Measurements from ENCODE around the gene SFXN1.
"Not testable (repeated sequence)": the region's sequence is repeated elsewhere in the genome, so short reads cannot be mapped to it uniquely, and the experiment has no call there.

SFXN1 gene

GRCh38 chr5:175478384-175479124, at the start of gene SFXN1:
TSS of gene SFXN1 (plus strand) at chr5:175478560. CDS start at chr5:175492104, 13,544 bp downstream.
- no peaks in the 10 kb centered on the region; the same call in 1 of the 2 replicates for H3K9me3 ChIP-seq (ENCODE audit: low read depth, low read length)
- TF ChIP-seq POLR2AphosphoS5 (IDR thresholded peaks at IDR 0.05; ENCODE audit: borderline replicate concordance, low read depth, low read length), result peak; percentile 70
- no peak for TF ChIP-seq FOXP2 (optimal IDR thresholded peaks at IDR 0.05; ENCODE audit: control extremely low read depth, extremely low read length, insufficient read depth)
- H3K27ac ChIP-seq, result no peak within 1 kb of the TSS
- peak within 1 kb of the TSS; percentile 97 for H3K4me3 ChIP-seq
- H3K9ac ChIP-seq (ENCODE audit: insufficient read length), result peak within 1 kb of the TSS; percentile 95
- peaks cover 34% of the 10 kb centered on the region for H3K36me3 ChIP-seq (ENCODE audit: insufficient read depth, low read length)
- no peak for DNase-seq (ENCODE audit: low read depth, low spot score)

- Histone ChIP-seq H3K36me3 (ENCODE audit: insufficient read depth, low read length) (no peaks in the 10 kb centered on the region), H3K4me3 (no peak overlapping the region), H3K9ac (ENCODE audit: insufficient read length) (no peak overlapping the region), H3K27ac (no peak overlapping the region), H3K9me3 (ENCODE audit: low read depth, low read length) (no peaks in the 10 kb centered on the region)
- DNase-seq (ENCODE audit: low read depth, low spot score), result no peak
- TF ChIP-seq EZH2 (IDR thresholded peaks at IDR 0.05), result no peak
- TF ChIP-seq FOXP2 (optimal IDR thresholded peaks at IDR 0.05; ENCODE audit: control extremely low read depth, extremely low read length, insufficient read depth), result no peak
- TF ChIP-seq POLR2AphosphoS5 (IDR thresholded peaks at IDR 0.05; ENCODE audit: borderline replicate concordance, low read depth, low read length), result no peak
Observed at GRCh38 chr5:175434800-175435199, 43.6 kb upstream of the SFXN1 start.

- TF ChIP-seq POLR2AphosphoS5 (IDR thresholded peaks at IDR 0.05; ENCODE audit: borderline replicate concordance, low read depth, low read length), result no peak
- no peak for TF ChIP-seq EZH2 (IDR thresholded peaks at IDR 0.05)
- TF ChIP-seq FOXP2 (optimal IDR thresholded peaks at IDR 0.05; ENCODE audit: control extremely low read depth, extremely low read length, insufficient read depth), result no peak
Observed at GRCh38 chr5:175436359-175436758, 42.0 kb upstream of the SFXN1 start.

GRCh38 chr5:175438234-175438857, 40.0 kb upstream of the SFXN1 start:
- Histone ChIP-seq H3K27ac (no peak overlapping the region), H3K9me3 (ENCODE audit: low read depth, low read length) (no peaks in the 10 kb centered on the region), H3K4me3 (no peak overlapping the region), H3K9ac (ENCODE audit: insufficient read length) (no peak overlapping the region), H3K36me3 (ENCODE audit: insufficient read depth, low read length) (no peaks in the 10 kb centered on the region)
- DNase-seq (ENCODE audit: low read depth, low spot score), result no peak
- TF ChIP-seq FOXP2 (optimal IDR thresholded peaks at IDR 0.05; ENCODE audit: control extremely low read depth, extremely low read length, insufficient read depth), result no peak
- no peak for TF ChIP-seq POLR2AphosphoS5 (IDR thresholded peaks at IDR 0.05; ENCODE audit: borderline replicate concordance, low read depth, low read length)
- TF ChIP-seq EZH2 (IDR thresholded peaks at IDR 0.05), result no peak

More at GRCh38 chr5:175436359-175436758, 42.0 kb upstream of the SFXN1 start:
- H3K27ac ChIP-seq, result no peak overlapping the region
- H3K36me3 ChIP-seq (ENCODE audit: insufficient read depth, low read length), result no peaks in the 10 kb centered on the region
- H3K9ac ChIP-seq (ENCODE audit: insufficient read length), result no peak overlapping the region
- H3K9me3 ChIP-seq (ENCODE audit: low read depth, low read length), result no peaks in the 10 kb centered on the region
- H3K4me3 ChIP-seq, result no peak overlapping the region
- no peak for DNase-seq (ENCODE audit: low read depth, low spot score)

GRCh38 chr5:175443514-175444059, 34.8 kb upstream of the SFXN1 start:
- peak overlapping the region; percentile 70 for H3K9ac ChIP-seq (ENCODE audit: insufficient read length)
- peak overlapping the region; percentile 86 for H3K4me3 ChIP-seq
- DNase-seq (ENCODE audit: low read depth, low spot score), result no peak
- no peak for TF ChIP-seq POLR2AphosphoS5 (IDR thresholded peaks at IDR 0.05; ENCODE audit: borderline replicate concordance, low read depth, low read length)
- TF ChIP-seq EZH2 (IDR thresholded peaks at IDR 0.05), result no peak
- TF ChIP-seq FOXP2 (optimal IDR thresholded peaks at IDR 0.05; ENCODE audit: control extremely low read depth, extremely low read length, insufficient read depth), result no peak
- H3K27ac ChIP-seq, result no peak overlapping the region
- H3K9me3 ChIP-seq (ENCODE audit: low read depth, low read length), result no peaks in the 10 kb centered on the region
- H3K36me3 ChIP-seq (ENCODE audit: insufficient read depth, low read length), result no peaks in the 10 kb centered on the region

GRCh38 chr5:175444060-175444904, 34.1 kb upstream of the SFXN1 start, which contains the start of gene DRD1:
TSS of gene DRD1 (minus strand) at chr5:175444182. CDS start at chr5:175443099, 1,083 bp downstream.
- peak within 1 kb of the TSS; percentile 86 for H3K4me3 ChIP-seq
- H3K9me3 ChIP-seq (ENCODE audit: low read depth, low read length), result no peaks in the 10 kb centered on the region
- TF ChIP-seq EZH2 (IDR thresholded peaks at IDR 0.05), result no peak
- no peak for TF ChIP-seq FOXP2 (optimal IDR thresholded peaks at IDR 0.05; ENCODE audit: control extremely low read depth, extremely low read length, insufficient read depth)
- TF ChIP-seq POLR2AphosphoS5 (IDR thresholded peaks at IDR 0.05; ENCODE audit: borderline replicate concordance, low read depth, low read length), result no peak
- no peak for DNase-seq (ENCODE audit: low read depth, low spot score)
- H3K9ac ChIP-seq (ENCODE audit: insufficient read length), result peak within 1 kb of the TSS; percentile 70
- no peaks in the 10 kb centered on the region for H3K36me3 ChIP-seq (ENCODE audit: insufficient read depth, low read length)
- H3K27ac ChIP-seq, result no peak within 1 kb of the TSS

- no peak for DNase-seq (ENCODE audit: low read depth, low spot score)
- no peak for TF ChIP-seq POLR2AphosphoS5 (IDR thresholded peaks at IDR 0.05; ENCODE audit: borderline replicate concordance, low read depth, low read length)
- H3K27ac ChIP-seq, result no peak overlapping the region
- H3K9me3 ChIP-seq (ENCODE audit: low read depth, low read length), result no peaks in the 10 kb centered on the region
- H3K36me3 ChIP-seq (ENCODE audit: insufficient read depth, low read length), result no peaks in the 10 kb centered on the region
- peak overlapping the region; percentile 60 for H3K9ac ChIP-seq (ENCODE audit: insufficient read length)
- H3K4me3 ChIP-seq, result peak overlapping the region; percentile 86
Observed at GRCh38 chr5:175444905-175445456, 33.4 kb upstream of the SFXN1 start.

- not testable (repeated sequence) for H3K27ac ChIP-seq; DNase-seq (ENCODE audit: low read depth, low spot score)
Observed at GRCh38 chr5:175446378-175446777, 32.0 kb upstream of the SFXN1 start.

More at GRCh38 chr5:175446378-175446777, 32.0 kb upstream of the SFXN1 start:
- not testable (repeated sequence) for H3K9ac ChIP-seq (ENCODE audit: insufficient read length); H3K36me3 ChIP-seq (ENCODE audit: insufficient read depth, low read length); H3K4me3 ChIP-seq; H3K9me3 ChIP-seq (ENCODE audit: low read depth, low read length)
